Hepatocyte (in vitro differentiated cells): ENCODE data around the gene LRBA. TPM values are rescaled to one million over a fixed set of nuclear protein-coding genes. Genes with fewer than 3 reads are reported as not detected.

ENCODE experiments used
- DNase-seq: peaks from one replicate; pipeline ENCODE4 v3.0.0-alpha.2; 2016; ENCODE audit warnings: low spot score
- H2AFZ ChIP-seq: fragments of 200-600 bp; sonication (generic); 2 replicates; pipeline ENCODE4 v1.6.0; 2016; ENCODE audit warnings: antibody characterized with exemption, mild to moderate bottlenecking
- H3K27ac ChIP-seq: fragments of 200-600 bp; sonication (generic); 2 replicates; pipeline ENCODE4 v1.5.1; 2016; ENCODE audit warnings: mild to moderate bottlenecking
- H3K27me3 ChIP-seq: fragments of 200-600 bp; sonication (generic); 2 replicates; pipeline ENCODE4 v1.6.1; 2016
- H3K36me3 ChIP-seq: fragments of 200-600 bp; sonication (generic); replicated peaks from 2 replicates; pipeline ENCODE4 v1.5.1; 2016; ENCODE audit warnings: low read depth; ENCODE audit not compliant: insufficient read depth
- H3K4me1 ChIP-seq: fragments of 200-600 bp; sonication (generic); 2 replicates; pipeline ENCODE4 v1.5.1; 2016; ENCODE audit warnings: mild to moderate bottlenecking, moderate library complexity; ENCODE audit not compliant: insufficient read depth
- H3K4me2 ChIP-seq: fragments of 200-600 bp; sonication (generic); 2 replicates; pipeline ENCODE4 v1.6.0; 2016
- H3K4me3 ChIP-seq: fragments of 200-600 bp; sonication (generic); 2 replicates; pipeline ENCODE4 v1.5.1; 2016; ENCODE audit warnings: mild to moderate bottlenecking
- H3K79me2 ChIP-seq: fragments of 200-600 bp; sonication (generic); 2 replicates; pipeline ENCODE4 v1.6.0; 2017; ENCODE audit warnings: mild to moderate bottlenecking
- H3K9me2 ChIP-seq: fragments of 200-600 bp; sonication (generic); replicated peaks from 2 replicates; pipeline ENCODE4 v1.6.0; 2017; ENCODE audit warnings: mild to moderate bottlenecking; ENCODE audit not compliant: insufficient read depth
- H3K9me3 ChIP-seq: fragments of 200-600 bp; sonication (generic); 2 replicates; pipeline ENCODE4 v1.5.1; 2016; ENCODE audit warnings: low read depth, mild to moderate bottlenecking
- H4K20me1 ChIP-seq: fragments of 200-600 bp; sonication (generic); 2 replicates; pipeline ENCODE4 v1.6.0; 2016; ENCODE audit warnings: mild to moderate bottlenecking; ENCODE audit not compliant: insufficient read depth, poor library complexity, severe bottlenecking
- EZH2 ChIP-seq: fragments of 200-600 bp; sonication (generic); IDR thresholded peaks from 2 replicates; pipeline ENCODE4 v1.6.1; 2016; ENCODE audit warnings: antibody characterized with exemption, mild to moderate bottlenecking, borderline replicate concordance
- EZH2phosphoT487 ChIP-seq: fragments of 200-600 bp; sonication (generic); IDR thresholded peaks from one replicate; pipeline ENCODE4 v1.6.1; 2018; ENCODE audit warnings: antibody characterized with exemption, mild to moderate bottlenecking, low read depth, moderate library complexity; ENCODE audit not compliant: unreplicated experiment, severe bottlenecking
- WGBS: methylation state at CpG from one replicate; pipeline ENCODE4 v1.1.6; 2016; ENCODE audit warnings: low lambda C conversion rate; ENCODE audit errors: missing lambda C conversion rate; 5-methylcytosine and 5-hydroxymethylcytosine counted together
- polyA plus RNA-seq: library from polyadenylated mRNA; unstranded; fragments of >200 nt; fragmentation: Nextera tagmentation; extraction: Ambion mirVana; gene quantifications from 2 replicates; pipeline ENCODE4 v1.2.1, GENCODE V29; 2016
- total RNA-seq: library from RNA; depleted of rRNA; stranded (reverse); fragments of >200 nt; gene quantifications from 2 replicates; pipeline ENCODE4 v1.2.3, GENCODE V29; 2014
- TF ChIP-seq, protein P1 (sequence below): fragments of 200-600 bp; sonication (generic); IDR thresholded peaks from 2 replicates; pipeline ENCODE4 v1.5.1; 2016; ENCODE audit warnings: antibody characterized with exemption, mild to moderate bottlenecking; ENCODE audit not compliant: poor library complexity

LRBA gene
- total and polyA plus RNA-seq, 2 experiments from 2014 or later = 14.1 to 69.4 TPM

DNA sequence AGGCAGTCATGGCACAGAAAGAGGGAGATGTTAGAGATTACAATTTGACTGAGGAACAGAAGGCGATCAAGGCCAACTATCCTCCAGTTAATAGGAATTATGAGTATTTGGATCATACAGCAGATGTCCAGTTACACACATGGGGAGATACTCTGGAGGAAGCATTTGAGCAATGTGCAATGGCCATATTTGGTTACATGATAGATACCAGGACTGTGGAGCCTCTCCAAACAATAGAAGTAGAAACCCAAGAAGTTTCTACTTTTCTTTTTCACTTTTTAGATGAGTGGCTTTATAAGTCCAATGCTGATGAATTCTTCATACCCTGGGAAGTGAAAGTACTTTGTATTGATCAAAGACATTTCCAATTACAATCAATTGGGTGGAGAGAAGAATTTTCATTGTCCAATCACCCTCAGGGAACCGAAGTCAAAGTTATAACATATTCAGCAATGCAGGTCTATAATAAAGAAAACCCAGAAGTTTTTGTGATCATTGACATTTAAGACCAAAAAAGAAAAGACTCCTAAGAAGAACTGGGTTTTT, 294.0 kb downstream of the LRBA start:
- Histone ChIP-seq H3K79me2 (no peaks in the 10 kb centered on the region), H3K27me3 (no peaks in the 10 kb centered on the region), H4K20me1 (no peaks in the 10 kb centered on the region), H3K9me2 (no peaks in the 10 kb centered on the region), H3K27ac (no peak overlapping the region), H3K4me3 (no peak overlapping the region), H2AFZ (no peak overlapping the region), H3K4me2 (no peak overlapping the region), H3K4me1 (peaks cover 6% of the 10 kb centered on the region), H3K9me3 (no peaks in the 10 kb centered on the region), H3K36me3 (no peaks in the 10 kb centered on the region)
- no peak for DNase-seq
- WGBS = 98% methylated on average over 2 of the region's 2 CpGs
- TF ChIP-seq EZH2phosphoT487 (no peak), EZH2 (no peak)
- TF ChIP-seq, protein P1, sequence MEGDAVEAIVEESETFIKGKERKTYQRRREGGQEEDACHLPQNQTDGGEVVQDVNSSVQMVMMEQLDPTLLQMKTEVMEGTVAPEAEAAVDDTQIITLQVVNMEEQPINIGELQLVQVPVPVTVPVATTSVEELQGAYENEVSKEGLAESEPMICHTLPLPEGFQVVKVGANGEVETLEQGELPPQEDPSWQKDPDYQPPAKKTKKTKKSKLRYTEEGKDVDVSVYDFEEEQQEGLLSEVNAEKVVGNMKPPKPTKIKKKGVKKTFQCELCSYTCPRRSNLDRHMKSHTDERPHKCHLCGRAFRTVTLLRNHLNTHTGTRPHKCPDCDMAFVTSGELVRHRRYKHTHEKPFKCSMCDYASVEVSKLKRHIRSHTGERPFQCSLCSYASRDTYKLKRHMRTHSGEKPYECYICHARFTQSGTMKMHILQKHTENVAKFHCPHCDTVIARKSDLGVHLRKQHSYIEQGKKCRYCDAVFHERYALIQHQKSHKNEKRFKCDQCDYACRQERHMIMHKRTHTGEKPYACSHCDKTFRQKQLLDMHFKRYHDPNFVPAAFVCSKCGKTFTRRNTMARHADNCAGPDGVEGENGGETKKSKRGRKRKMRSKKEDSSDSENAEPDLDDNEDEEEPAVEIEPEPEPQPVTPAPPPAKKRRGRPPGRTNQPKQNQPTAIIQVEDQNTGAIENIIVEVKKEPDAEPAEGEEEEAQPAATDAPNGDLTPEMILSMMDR = no peak

DNA sequence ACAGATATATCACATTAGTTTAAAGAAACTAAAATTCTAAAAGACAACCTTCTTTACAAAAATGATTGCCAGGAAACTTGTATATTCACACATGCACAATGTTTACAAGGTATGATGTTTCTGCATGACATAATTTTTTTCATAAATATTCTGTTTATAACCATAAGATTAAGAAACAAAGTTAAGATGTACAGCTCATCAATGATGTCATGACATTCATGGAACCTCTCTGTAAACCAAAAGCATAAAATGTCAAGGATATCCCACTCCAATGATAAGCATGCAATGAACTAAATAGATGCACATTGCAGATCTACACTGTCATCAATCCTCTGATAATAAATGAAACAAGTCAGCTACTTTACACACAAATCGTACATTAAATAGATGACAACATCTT, 297.1 kb downstream of the LRBA start:
- Histone ChIP-seq H3K79me2 (no peaks in the 10 kb centered on the region), H3K9me2 (no peaks in the 10 kb centered on the region), H3K4me3 (no peak overlapping the region), H3K27me3 (no peaks in the 10 kb centered on the region), H3K36me3 (no peaks in the 10 kb centered on the region), H2AFZ (no peak overlapping the region), H3K9me3 (no peaks in the 10 kb centered on the region), H3K27ac (no peak overlapping the region), H3K4me2 (no peak overlapping the region), H4K20me1 (no peaks in the 10 kb centered on the region), H3K4me1 (no peaks in the 10 kb centered on the region)
- 82% methylated on average over 1 of the region's 1 CpG for WGBS
- DNase-seq = no peak
- TF ChIP-seq EZH2phosphoT487 (no peak), EZH2 (no peak)
- TF ChIP-seq, protein P1 = no peak

DNA sequence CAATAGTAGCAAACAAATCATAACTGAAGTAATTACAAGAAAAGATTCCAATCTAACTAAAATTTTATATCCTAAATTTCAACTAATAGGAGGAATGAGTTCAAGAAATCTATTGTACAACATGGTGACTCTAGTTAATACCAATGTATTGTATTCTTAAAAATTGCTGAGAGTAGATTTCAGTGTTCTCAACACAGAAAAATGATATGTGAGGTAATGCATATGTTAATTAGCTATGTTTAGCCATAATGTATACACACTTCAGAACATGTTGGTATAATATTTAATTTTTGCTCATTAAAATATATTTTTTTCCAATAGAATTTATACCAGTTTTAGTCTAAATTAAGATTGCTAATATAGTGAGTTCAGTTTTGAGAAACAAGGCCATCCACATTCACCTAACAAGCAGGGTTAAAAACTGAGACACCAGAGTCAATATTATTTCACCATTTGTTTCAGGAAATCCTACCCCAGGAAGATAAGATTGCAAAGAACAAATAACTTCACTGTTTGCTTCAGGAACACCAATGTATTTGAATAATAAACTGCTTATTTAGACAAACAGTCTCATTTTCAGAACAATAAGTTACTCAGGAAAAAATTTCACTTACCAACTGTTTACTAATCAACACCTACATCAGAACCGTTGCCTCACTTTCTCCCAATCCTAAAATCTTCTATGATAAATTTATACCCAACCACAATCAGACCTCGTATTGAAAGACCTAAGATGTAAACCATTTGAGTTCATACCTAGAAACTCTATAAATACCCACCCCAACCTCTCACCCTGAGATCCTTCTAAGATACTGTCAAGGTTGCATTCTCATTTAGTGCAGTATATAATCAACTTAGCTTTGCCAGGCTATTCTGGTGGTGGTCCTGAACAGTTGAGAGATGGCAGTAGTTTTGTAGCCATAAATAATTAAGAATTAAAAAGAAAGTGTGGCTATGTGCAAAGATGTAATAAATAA, 300.3 kb downstream of the LRBA start:
- no peak overlapping the region for H3K27ac ChIP-seq
- H3K79me2 ChIP-seq = no peaks in the 10 kb centered on the region
- no peak for DNase-seq
- no peaks in the 10 kb centered on the region for H3K4me1 ChIP-seq
- H3K36me3 ChIP-seq = no peaks in the 10 kb centered on the region
- H3K9me2 ChIP-seq = no peaks in the 10 kb centered on the region
- TF ChIP-seq, protein P1 = no peak
- TF ChIP-seq EZH2phosphoT487 (no peak), EZH2 (no peak)
- H2AFZ ChIP-seq = no peak overlapping the region
- H3K4me3 ChIP-seq = no peak overlapping the region
- H4K20me1 ChIP-seq = no peaks in the 10 kb centered on the region
- 69% methylated on average over 2 of the region's 2 CpGs for WGBS
- no peak overlapping the region for H3K4me2 ChIP-seq
- H3K27me3 ChIP-seq = no peaks in the 10 kb centered on the region
- no peaks in the 10 kb centered on the region for H3K9me3 ChIP-seq
